ENCODE results near the gene ABT1. TPM values are rescaled to one million over a fixed set of nuclear protein-coding genes. Genes with fewer than 3 reads are reported as not detected.

Gene ABT1
- total RNA-seq, 1 experiment from 2014 or later: 26.7 TPM

DNA sequence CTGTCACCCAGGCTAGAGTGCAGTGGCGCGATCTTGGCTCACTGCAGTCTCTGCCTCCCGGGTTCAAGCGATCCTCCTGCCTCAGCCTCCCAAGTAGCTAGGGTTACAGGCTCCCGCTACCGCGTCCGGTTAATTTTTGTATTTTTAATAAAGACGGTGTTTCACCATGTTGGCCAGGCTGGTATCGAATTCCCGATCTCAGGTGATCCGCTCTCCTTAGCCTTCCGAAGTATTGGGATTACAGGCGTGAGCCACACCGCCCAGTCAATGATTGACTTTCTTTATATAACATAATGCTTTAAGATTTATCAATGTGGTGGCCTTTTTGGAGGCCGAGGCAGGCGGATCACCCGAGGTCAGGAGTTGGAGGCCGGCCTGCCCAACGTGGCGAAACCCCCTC, 7.8 kb upstream of the ABT1 start:
- DNase-seq (ENCODE audit: low read depth, low spot score) (no peak), ATAC-seq (no peak)
- H4K20me1 ChIP-seq (ENCODE audit: insufficient read depth): no peaks in the 10 kb centered on the region
- H3K4me2 ChIP-seq (ENCODE audit: low read length): no peak overlapping the region
- BruUV-seq (replicated peaks): no TSS peak
- CTCF ChIA-PET: no interaction called here
- intact Hi-C loops (cut with micrococcal nuclease): no loop called here
- TF ChIP-seq ZNF274 (IDR thresholded peaks at IDR 0.05; ENCODE audit: low read depth, low read length): no peak
- TF ChIP-seq ELF1 (IDR thresholded peaks at IDR 0.05; ENCODE audit: borderline replicate concordance, low read depth): no peak
- TF ChIP-seq JUND (IDR thresholded peaks at IDR 0.05): no peak
- TF ChIP-seq, protein P1, sequence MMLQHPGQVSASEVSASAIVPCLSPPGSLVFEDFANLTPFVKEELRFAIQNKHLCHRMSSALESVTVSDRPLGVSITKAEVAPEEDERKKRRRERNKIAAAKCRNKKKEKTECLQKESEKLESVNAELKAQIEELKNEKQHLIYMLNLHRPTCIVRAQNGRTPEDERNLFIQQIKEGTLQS (IDR thresholded peaks at IDR 0.05): no peak
- no peak for TF ChIP-seq SIN3A (IDR thresholded peaks at IDR 0.05; ENCODE audit: low read depth)
- no peak for TF ChIP-seq ZFX (IDR thresholded peaks at IDR 0.05)
- TF ChIP-seq, protein P2, sequence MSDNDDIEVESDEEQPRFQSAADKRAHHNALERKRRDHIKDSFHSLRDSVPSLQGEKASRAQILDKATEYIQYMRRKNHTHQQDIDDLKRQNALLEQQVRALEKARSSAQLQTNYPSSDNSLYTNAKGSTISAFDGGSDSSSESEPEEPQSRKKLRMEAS (IDR thresholded peaks at IDR 0.05): no peak
- no peak for TF ChIP-seq FOSL1 (IDR thresholded peaks at IDR 0.05; ENCODE audit: low read depth)
- no peak for TF ChIP-seq EZH2phosphoT487 (IDR thresholded peaks at IDR 0.05; ENCODE audit: borderline replicate concordance)
- TF ChIP-seq TCF7L2 (IDR thresholded peaks at IDR 0.05; ENCODE audit: borderline replicate concordance, extremely low read depth, insufficient read depth, insufficient read length): no peak
- no peak for TF ChIP-seq POLR2AphosphoS5 (IDR thresholded peaks at IDR 0.05; ENCODE audit: low read depth, low read length)
- no peak for TF ChIP-seq POLR2A (IDR thresholded peaks at IDR 0.05; ENCODE audit: borderline replicate concordance, extremely low read depth, insufficient read depth, insufficient read length)
- no peak for TF ChIP-seq CEBPB (IDR thresholded peaks at IDR 0.05; ENCODE audit: low read depth)
- no peak for TF ChIP-seq CBX3 (IDR thresholded peaks at IDR 0.05; ENCODE audit: low read depth)
- no peak for TF ChIP-seq EGR1 (IDR thresholded peaks at IDR 0.05; ENCODE audit: low read depth)
- TF ChIP-seq, protein P3, sequence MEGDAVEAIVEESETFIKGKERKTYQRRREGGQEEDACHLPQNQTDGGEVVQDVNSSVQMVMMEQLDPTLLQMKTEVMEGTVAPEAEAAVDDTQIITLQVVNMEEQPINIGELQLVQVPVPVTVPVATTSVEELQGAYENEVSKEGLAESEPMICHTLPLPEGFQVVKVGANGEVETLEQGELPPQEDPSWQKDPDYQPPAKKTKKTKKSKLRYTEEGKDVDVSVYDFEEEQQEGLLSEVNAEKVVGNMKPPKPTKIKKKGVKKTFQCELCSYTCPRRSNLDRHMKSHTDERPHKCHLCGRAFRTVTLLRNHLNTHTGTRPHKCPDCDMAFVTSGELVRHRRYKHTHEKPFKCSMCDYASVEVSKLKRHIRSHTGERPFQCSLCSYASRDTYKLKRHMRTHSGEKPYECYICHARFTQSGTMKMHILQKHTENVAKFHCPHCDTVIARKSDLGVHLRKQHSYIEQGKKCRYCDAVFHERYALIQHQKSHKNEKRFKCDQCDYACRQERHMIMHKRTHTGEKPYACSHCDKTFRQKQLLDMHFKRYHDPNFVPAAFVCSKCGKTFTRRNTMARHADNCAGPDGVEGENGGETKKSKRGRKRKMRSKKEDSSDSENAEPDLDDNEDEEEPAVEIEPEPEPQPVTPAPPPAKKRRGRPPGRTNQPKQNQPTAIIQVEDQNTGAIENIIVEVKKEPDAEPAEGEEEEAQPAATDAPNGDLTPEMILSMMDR (IDR thresholded peaks at IDR 0.05 in 2 of 3, conservative IDR thresholded peaks at IDR 0.05 in 1 of 3; ENCODE audit: borderline replicate concordance in 1 of 3, insufficient read depth in 1 of 3, low read depth in 2 of 3, low read length in 2 of 3): no peak
- no peak for TF ChIP-seq EZH2 (IDR thresholded peaks at IDR 0.05)
- no peaks in the 10 kb centered on the region for H3K79me2 ChIP-seq (ENCODE audit: insufficient read depth, low read length)
- no peak overlapping the region for H2AFZ ChIP-seq (ENCODE audit: low read depth, low read length, poor library complexity, severe bottlenecking)
- POLR2A ChIA-PET: no interaction called here
- no peaks in the 10 kb centered on the region for H3K9me3 ChIP-seq (ENCODE audit: control insufficient read depth in 1 of 2, insufficient read depth in 1 of 2, low read depth in 1 of 2, low read length in 2 of 2)
- no peaks in the 10 kb centered on the region for H3K36me3 ChIP-seq (ENCODE audit: control insufficient read depth in 1 of 2, insufficient read depth in 2 of 2, low read length in 2 of 2)
- no peaks in the 10 kb centered on the region for H3K27me3 ChIP-seq (ENCODE audit: insufficient read depth, low read length)
- H3K27ac ChIP-seq (ENCODE audit: low read depth, low read length): no peak overlapping the region
- H3K4me1 ChIP-seq (ENCODE audit: control insufficient read depth in 1 of 2, insufficient read depth in 2 of 2, low read length in 2 of 2): peaks cover 1 to 12% of the 10 kb centered on the region in 2 experiments; a peak in 3 of 4 replicates
- RAD21 ChIA-PET (ENCODE audit: low non-redundant PET in 1 of 2, low total read pairs in 2 of 2, uncharacterized antibody in 2 of 2, unreplicated experiment in 2 of 2): no interaction called here
- H3K9ac ChIP-seq (ENCODE audit: low read length): no peak overlapping the region
- no peaks in the 10 kb centered on the region for H3K9me2 ChIP-seq (ENCODE audit: insufficient read depth)
- no peak overlapping the region for H3K4me3 ChIP-seq (replicated peaks in 1 of 2; ENCODE audit: low read depth in 1 of 2, low read length in 2 of 2)

Measured in HCT116 (cell line).